C4-2B (cell line): Measurements from ENCODE around the gene KDM4C.
A peak's percentile ranks its signal among the peaks of the same experiment; 100 is the strongest.

ENCODE experiments used
- ZFX ChIP-seq: fragments of 450-650 bp; IDR thresholded peaks from 2 replicates; pipeline ENCODE4 v1.6.1; 2017
- TF ChIP-seq, protein P1 (sequence below): fragments of 450-650 bp; conservative IDR thresholded peaks from 2 replicates; pipeline ENCODE4 v1.5.1; 2017; ENCODE audit warnings: mild to moderate bottlenecking

DNA sequence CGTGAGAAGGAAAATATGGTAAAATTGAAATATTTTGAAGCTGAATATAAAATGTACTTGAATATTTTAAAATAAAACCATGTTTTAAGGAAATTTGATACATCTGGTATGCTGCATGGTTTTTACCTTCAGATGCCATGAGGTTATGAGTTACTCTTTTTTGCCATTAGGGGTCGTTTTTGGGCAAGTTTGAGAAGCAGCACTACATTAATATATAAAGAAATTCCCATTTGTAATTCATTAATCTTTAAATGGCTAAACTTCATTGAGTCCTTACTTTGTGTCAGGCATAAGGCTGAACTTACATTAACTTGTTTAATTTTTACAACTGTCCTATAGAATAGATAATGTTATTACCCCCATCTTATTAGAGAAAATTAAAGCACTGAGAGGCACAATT, 152.3 kb downstream of the KDM4C start:
- TF ChIP-seq, protein P1, sequence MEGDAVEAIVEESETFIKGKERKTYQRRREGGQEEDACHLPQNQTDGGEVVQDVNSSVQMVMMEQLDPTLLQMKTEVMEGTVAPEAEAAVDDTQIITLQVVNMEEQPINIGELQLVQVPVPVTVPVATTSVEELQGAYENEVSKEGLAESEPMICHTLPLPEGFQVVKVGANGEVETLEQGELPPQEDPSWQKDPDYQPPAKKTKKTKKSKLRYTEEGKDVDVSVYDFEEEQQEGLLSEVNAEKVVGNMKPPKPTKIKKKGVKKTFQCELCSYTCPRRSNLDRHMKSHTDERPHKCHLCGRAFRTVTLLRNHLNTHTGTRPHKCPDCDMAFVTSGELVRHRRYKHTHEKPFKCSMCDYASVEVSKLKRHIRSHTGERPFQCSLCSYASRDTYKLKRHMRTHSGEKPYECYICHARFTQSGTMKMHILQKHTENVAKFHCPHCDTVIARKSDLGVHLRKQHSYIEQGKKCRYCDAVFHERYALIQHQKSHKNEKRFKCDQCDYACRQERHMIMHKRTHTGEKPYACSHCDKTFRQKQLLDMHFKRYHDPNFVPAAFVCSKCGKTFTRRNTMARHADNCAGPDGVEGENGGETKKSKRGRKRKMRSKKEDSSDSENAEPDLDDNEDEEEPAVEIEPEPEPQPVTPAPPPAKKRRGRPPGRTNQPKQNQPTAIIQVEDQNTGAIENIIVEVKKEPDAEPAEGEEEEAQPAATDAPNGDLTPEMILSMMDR, result peak; percentile 74
- TF ChIP-seq ZFX, result no peak
